Neural progenitor cell (in vitro differentiated cells): ENCODE results near the gene CTNNAL1.

Experiments
- EZH2 ChIP-seq: fragments of 200-600 bp; sonication (generic); IDR thresholded peaks from 2 replicates; pipeline ENCODE4 v1.6.1; 2017; ENCODE audit warnings: antibody characterized with exemption, mild to moderate bottlenecking, moderate library complexity
- EZH2phosphoT487 ChIP-seq: fragments of 200-600 bp; sonication (generic); IDR thresholded peaks from 2 replicates; pipeline ENCODE4 v1.6.1; 2017; ENCODE audit warnings: antibody characterized with exemption
- TF ChIP-seq, protein P1 (sequence below): fragments of 200-600 bp; sonication (generic); IDR thresholded peaks from 2 replicates; pipeline ENCODE4 v1.5.1; 2017; ENCODE audit warnings: antibody characterized with exemption, mild to moderate bottlenecking

DNA sequence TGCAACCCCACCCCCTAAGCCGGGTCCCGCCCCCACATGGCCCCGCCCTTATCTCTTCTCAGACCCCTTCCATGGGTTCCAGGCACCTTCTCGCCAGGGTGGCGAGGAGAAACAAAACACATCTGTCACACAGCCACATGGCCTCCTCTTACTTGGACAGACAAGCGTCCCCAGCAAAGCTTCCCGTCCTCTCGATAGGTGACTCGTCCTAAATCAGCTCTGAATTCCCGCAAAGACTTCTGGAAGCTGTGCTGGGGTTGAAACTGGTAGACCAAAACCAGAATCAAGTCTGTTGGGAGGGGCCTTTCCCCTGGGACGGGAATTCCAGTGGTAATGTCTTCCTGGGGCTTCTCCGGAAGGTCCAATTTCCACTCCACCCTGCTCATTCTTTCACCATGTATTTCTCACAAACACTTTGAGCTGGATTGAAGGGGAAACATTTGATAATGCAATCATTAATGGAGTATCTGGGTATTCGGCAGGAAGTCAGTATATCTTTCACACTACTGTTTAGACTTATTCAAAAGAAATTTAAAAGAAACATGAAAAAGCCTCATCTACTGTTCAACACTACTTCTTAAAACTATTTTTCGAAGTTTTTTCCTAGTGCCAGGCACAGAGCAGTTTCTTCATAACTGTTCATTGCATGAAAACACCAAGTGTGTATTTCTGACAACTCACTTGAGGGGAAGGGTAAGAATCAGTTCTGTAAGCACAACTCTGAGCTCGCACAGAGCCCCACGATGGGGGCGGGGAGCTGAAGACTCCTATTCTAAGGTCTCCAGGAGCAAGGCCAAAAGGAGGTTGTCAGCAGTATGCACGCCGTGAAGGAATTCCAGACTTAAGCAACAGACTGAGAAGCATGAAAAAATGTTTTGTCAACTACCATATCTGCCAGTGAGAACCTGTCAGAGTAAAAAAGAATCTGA is 644 bp upstream of the CTNNAL1 start:
- no peak for TF ChIP-seq EZH2
- TF ChIP-seq, protein P1, sequence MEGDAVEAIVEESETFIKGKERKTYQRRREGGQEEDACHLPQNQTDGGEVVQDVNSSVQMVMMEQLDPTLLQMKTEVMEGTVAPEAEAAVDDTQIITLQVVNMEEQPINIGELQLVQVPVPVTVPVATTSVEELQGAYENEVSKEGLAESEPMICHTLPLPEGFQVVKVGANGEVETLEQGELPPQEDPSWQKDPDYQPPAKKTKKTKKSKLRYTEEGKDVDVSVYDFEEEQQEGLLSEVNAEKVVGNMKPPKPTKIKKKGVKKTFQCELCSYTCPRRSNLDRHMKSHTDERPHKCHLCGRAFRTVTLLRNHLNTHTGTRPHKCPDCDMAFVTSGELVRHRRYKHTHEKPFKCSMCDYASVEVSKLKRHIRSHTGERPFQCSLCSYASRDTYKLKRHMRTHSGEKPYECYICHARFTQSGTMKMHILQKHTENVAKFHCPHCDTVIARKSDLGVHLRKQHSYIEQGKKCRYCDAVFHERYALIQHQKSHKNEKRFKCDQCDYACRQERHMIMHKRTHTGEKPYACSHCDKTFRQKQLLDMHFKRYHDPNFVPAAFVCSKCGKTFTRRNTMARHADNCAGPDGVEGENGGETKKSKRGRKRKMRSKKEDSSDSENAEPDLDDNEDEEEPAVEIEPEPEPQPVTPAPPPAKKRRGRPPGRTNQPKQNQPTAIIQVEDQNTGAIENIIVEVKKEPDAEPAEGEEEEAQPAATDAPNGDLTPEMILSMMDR, result no peak
- no peak for TF ChIP-seq EZH2phosphoT487
